Measurements from ENCODE around the gene XXYLT1.

XXYLT1 gene

DNA sequence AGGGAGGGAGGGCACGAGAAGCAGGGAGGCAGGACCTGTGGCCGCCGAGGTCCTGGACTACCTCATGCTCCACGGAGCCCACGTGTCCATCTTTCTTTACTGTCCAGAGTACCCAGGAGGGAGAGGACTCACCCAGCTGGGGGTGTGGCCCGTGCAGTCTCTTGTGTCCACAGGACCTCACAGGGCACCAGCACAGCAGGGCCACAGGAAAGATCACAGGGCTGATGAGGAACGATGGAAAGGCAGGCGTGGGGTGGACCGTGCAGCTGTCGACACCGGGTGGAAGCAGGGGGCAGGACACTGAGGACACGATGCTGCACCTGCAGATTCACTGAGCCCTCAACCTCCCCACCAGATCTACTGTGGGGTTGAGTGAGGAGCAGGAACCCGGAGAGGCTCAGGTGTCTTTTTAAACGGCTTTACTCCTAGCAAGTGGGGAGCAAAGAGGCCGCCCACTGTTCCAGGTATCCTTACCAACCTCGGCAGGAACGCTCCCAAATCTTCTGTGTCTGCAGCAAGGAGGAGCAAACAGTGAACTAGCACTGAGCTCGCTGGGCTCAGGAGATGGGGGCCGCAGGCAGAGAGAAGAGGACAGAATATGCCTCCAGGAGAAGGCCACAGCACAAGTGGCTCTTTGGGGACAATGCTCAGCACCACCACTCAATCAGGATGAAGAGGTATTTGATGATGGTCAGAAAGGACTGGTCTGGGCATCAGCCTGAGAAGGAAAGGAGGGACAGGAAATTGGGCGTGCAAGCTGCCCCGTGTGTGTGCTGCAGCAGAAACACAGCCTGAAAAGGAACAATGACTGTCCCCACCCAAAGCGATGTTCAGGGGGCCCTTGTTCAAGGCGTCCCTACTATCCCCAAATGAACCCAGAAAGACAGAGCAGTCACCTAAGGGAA is 198.8 kb downstream of the XXYLT1 start:
- DNase-seq, result no peak

DNA sequence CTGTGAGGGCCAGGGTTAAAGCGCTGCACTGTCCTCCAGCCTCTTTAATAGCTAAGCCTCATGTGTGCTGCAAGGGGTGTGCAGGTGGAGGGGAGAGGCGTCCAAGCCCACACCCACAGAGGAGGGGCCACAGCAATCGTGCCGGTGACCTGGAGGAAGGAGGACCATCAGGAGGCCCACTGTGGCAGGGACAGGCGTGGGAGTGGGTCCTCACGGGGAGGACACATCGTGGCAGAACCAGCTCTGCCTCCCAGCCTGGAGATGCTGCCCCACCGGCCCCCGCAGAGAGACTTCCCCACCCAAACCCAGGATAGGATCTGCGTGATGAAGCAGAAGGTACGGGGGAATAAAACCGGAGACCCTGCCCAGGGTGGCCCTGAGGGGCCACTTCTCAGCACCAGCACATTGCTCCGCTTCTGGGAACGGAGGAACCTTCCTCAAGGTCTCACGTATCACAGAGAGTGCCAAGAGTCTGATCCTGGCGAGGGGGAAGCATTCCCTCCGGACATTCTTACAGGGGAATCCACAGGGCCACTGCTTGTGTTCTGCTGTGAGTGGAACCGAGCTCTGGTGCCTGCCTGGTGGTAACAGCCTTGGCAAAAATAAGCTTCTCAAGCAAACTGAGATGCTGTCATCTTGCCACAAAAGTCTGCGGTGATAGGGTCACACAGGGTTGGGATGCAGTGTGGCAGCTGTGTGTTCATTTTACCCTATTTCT is 199.8 kb downstream of the XXYLT1 start:
- no peak for DNase-seq

DNA sequence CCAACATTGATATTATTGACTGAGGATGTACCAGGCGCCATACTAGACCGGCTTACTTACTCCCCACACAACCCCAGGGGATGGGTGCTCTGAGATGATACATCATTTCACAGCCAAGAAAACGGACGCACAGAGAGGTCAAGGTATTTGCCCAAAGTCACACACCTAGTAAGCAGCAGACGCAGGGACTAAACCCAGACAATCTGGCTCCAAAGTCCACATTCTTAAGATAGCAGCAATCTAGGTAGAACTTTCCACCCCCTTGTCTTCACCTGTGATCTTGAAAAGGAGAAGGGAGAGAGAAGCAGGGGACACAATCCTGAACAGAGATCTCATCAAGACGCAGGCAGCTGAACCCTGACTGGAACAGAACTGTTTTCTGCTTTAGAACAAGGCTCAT is 200.6 kb downstream of the XXYLT1 start:
- DNase-seq, result no peak

GRCh38 chr3:195069501-195070251 is 201.3 kb downstream of the XXYLT1 start:
- DNase-seq, result no peak

GRCh38 chr3:195068084-195069080 is 202.6 kb downstream of the XXYLT1 start:
- DNase-seq, result no peak

- no peak for DNase-seq
Observed at GRCh38 chr3:195066441-195066841, 204.5 kb downstream of the XXYLT1 start.

- DNase-seq, result no peak
Observed at GRCh38 chr3:195065864-195066185, 205.1 kb downstream of the XXYLT1 start.

- no peak for DNase-seq
Observed at GRCh38 chr3:195065142-195065863, 205.7 kb downstream of the XXYLT1 start.

GRCh38 chr3:195064300-195064931 is 206.5 kb downstream of the XXYLT1 start:
- no peak for DNase-seq

GRCh38 chr3:195063581-195064193 is 207.3 kb downstream of the XXYLT1 start:
- no peak for DNase-seq

- no peak for DNase-seq
Observed at GRCh38 chr3:195062866-195063540, 208.0 kb downstream of the XXYLT1 start.

- no peak for DNase-seq
Observed at GRCh38 chr3:195061756-195062655, 209.0 kb downstream of the XXYLT1 start.

DNA sequence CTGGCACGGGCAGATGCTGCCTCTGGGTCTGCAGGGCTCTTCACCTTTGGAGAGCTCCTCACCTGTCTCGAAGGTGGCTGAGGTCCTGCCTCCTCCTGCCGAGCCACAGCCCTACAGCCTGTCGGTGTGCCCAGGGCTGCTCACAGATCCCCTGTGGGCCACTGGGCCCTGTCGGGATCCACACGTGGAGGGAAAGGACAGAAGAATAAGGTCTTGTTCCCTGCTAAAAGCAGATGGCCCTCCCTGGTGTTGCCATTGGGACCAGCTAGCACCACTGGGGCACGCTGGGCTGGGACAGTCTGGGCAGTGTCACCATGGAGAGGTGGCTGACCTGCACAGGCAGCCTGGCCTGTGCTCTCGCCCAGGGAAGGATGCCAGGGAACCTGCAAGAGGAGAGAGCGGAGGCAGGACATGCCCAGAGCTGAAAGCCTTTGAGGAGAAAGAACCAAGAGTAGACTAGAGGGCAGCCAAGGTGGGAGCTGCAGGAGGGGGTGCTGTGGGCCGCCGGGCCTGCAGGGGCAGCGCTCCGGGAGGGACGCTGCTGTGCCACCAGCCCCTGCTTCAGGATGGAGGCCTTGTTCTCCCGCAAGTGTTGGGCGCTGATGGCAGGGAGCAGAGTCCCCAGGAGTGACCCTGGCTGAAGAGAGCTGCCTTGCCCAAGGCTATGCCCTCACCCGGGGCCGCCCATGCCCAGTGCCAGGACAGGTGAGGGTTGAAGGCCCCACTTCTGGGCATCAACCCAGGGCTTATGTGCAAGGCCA is 210.2 kb downstream of the XXYLT1 start:
- no peak for DNase-seq

DNA sequence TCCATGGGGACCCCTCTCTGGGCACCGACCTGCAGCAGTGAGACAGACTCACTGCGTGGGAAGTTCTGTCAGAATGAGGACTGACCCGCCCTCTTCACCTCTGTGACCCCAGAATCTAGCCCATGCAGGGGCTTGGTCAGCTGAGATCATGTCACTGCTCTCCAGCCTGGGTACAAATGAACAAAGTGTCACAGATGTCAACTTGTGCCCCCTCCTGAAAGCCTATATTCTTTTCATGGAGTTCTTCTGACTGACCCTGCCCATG is 210.8 kb downstream of the XXYLT1 start:
- no peak for DNase-seq

DNA sequence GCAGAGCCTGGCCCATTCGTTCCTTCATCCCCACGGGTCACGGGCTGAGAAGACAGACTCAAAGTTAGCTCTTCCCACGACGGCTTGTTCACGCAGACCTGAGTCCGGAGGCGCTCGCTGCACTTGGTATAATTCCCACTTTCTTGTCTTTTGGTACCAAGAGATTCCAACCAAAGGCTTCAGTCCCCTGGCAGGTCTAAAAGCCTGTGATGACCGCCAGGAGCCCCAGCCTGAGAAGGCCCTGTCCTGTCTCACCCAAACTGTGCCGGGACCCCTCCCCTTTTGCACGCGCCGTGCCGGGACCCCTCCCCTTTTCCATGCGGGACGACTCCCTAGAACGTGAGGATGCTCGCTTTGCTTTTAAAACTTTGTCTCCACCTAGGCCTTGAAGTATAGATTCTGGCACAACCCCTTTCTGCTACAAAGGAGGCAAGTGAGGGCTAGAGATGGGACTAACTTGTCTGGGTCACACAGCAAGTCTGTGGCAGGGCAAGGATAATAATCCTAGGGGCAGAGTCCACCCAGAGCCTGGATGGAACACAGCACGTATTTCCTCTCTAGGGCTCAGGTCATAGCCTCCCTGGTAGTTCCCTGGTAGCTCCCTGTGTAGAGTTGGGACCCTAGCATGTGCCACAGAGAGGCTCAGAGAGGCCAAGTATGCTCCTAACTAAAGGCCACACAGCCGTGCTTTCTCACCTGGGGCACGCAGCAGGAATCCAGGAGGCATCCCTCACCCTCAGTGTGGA is 211.3 kb downstream of the XXYLT1 start:
- no peak for DNase-seq

DNA sequence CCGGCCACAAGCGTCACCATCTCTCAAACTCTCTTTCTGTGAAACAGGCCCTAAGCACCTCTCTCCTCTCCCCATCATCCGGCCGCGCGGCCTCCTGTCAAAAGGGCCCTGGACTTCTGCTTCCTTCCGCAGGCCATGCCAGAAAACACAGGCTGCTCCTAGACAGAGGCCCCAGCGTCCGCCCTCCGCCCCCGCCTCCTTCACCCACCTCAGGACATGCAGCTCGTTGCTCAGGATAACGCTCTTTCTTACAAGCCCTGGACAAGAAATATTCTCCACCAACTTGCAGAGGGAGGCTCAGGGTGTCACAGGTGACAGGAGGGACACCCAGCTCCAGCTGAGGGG is 212.0 kb downstream of the XXYLT1 start:
- DNase-seq, result no peak

GRCh38 chr3:195058336-195059005 is 212.5 kb downstream of the XXYLT1 start:
- no peak for DNase-seq
